Measurements from ENCODE around the gene SOX6.

DNA sequence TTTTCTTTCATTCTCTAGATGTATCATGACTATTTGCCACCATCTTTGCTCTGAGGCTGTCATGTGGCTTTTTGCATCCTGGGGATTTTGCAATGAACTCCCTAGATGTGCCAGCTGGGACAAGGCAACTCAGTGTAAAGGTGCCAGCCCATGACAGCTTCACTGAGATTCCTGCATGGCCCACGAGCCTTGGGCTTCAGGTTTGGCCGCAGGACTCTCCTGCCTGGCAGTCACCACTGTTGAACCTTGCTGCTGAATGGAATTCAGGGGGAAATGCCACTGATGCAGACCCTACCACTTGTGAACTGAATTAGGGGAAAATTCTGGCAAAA, 385.2 kb downstream of the SOX6 start:
- TF ChIP-seq CTCF (IDR thresholded peaks at IDR 0.05) (no peak), REST (IDR thresholded peaks at IDR 0.05; ENCODE audit: insufficient read depth in 1 of 2, low read depth in 2 of 2, low read length in 1 of 2) (no peak), TCF7L2 (IDR thresholded peaks at IDR 0.05; ENCODE audit: low read depth, low read length) (no peak), POLR2AphosphoS5 (IDR thresholded peaks at IDR 0.05; ENCODE audit: low read depth, low read length) (no peak)
